Ishikawa (cell line): ENCODE data around the gene KRT36.

Source experiments
- CREB1 ChIP-seq: IDR thresholded peaks from 2 replicates; pipeline ENCODE4 v1.6.1; 2012; ENCODE audit warnings: low read depth
- EP300 ChIP-seq: IDR thresholded peaks from 2 replicates; pipeline ENCODE4 v1.6.1; 2012; ENCODE audit warnings: borderline replicate concordance
- FOXM1 ChIP-seq: IDR thresholded peaks from 2 replicates; pipeline ENCODE4 v1.6.1; 2012; ENCODE audit warnings: low read depth, borderline replicate concordance
- MAX ChIP-seq: IDR thresholded peaks from 2 replicates; pipeline ENCODE4 v1.6.1; 2012
- RAD21 ChIP-seq: IDR thresholded peaks from 2 replicates; pipeline ENCODE4 v1.6.1; 2012; ENCODE audit warnings: low read depth
- REST ChIP-seq: IDR thresholded peaks from 2 replicates; pipeline ENCODE4 v1.6.1; 2012; ENCODE audit warnings: low read depth, mild to moderate bottlenecking
- TAF1 ChIP-seq: IDR thresholded peaks from 2 replicates; pipeline ENCODE4 v1.6.1; 2012; ENCODE audit warnings: low read depth, mild to moderate bottlenecking
- USF1 ChIP-seq: IDR thresholded peaks from 2 replicates; pipeline ENCODE4 v1.6.1; 2012
- YY1 ChIP-seq: IDR thresholded peaks from 2 replicates; pipeline ENCODE4 v1.6.1; 2012; ENCODE audit warnings: low read depth

GRCh38 chr17:41510251-41511065 is 20.7 kb upstream of the KRT36 start:
- no peak for TF ChIP-seq MAX
- TF ChIP-seq EP300, result no peak
- no peak for TF ChIP-seq USF1
- TF ChIP-seq CREB1, result no peak
- TF ChIP-seq TAF1, result no peak
- TF ChIP-seq REST, result no peak
- no peak for TF ChIP-seq RAD21
- no peak for TF ChIP-seq YY1
- TF ChIP-seq FOXM1, result no peak
